Right lobe of liver (tissue), 6 donors: ENCODE data around the gene LGALS16. TPM values are rescaled to one million over a fixed set of nuclear protein-coding genes. Genes with fewer than 3 reads are reported as not detected.

Experiments
- ATAC-seq, 4 donors: fragments of 200-7000 bp; cut with Tn5 transposase; one replicate each; pipeline ENCODE4 v1.9.1; 2020; ENCODE audit warnings: mild to moderate bottlenecking in 4 of 4, moderate library complexity in 4 of 4
- DNase-seq, 3 donors: peaks; one replicate each; pipeline ENCODE4 v3.0.0-alpha.2; 2020
- H3K27ac ChIP-seq, 3 donors: fragments of 200-600 bp; one replicate each; pipeline ENCODE4 v1.8.0; 2022
- H3K27me3 ChIP-seq, 2 donors: fragments of 200-600 bp; one replicate each; pipeline ENCODE4 v1.8.0; 2022
- H3K36me3 ChIP-seq, 4 donors: fragments of 200-600 bp; sonication (generic) in 1 of 4; one replicate each; pipeline versions ENCODE4 v1.5.1 to v1.8.0; 2017 to 2022; ENCODE audit warnings: control low read depth in 1 of 4
- H3K4me1 ChIP-seq, 4 donors: fragments of 200-600 bp; sonication (generic) in 1 of 4; one replicate each; pipeline versions ENCODE4 v1.5.1 to v1.8.0; 2017 to 2022; ENCODE audit warnings: control low read depth in 1 of 4
- H3K4me3 ChIP-seq, 3 donors: fragments of 200-600 bp; one replicate each; pipeline ENCODE4 v1.8.0; 2022
- H3K9me3 ChIP-seq, 4 donors: fragments of 200-600 bp; sonication (generic) in 1 of 4; one replicate each; pipeline versions ENCODE4 v1.5.1 to v1.8.0; 2017 to 2022; ENCODE audit warnings: control low read depth in 1 of 4
- CTCF ChIP-seq, 4 donors: fragments of 200-600 bp in 3 of 4; fragments of 450-650 bp in 1 of 4; IDR thresholded peaks; one replicate each; pipeline versions ENCODE4 v1.5.1 to v1.8.0; 2016 to 2022; ENCODE audit warnings: antibody characterized with exemption in 4 of 4, mild to moderate bottlenecking in 2 of 4
- POLR2A ChIP-seq: fragments of 450-650 bp; IDR thresholded peaks from one replicate; pipeline ENCODE4 v1.6.1; 2017; ENCODE audit warnings: antibody characterized with exemption, mild to moderate bottlenecking
- WGBS: methylation state at CpG from one replicate; pipeline ENCODE4 v1.1.6; 2018; ENCODE audit warnings: low coverage, low lambda C conversion rate; ENCODE audit not compliant: insufficient coverage; ENCODE audit errors: missing lambda C conversion rate; 5-methylcytosine and 5-hydroxymethylcytosine counted together
- intact Hi-C, 2 donors: fragments of 100-400 bp; cut with DNase I; formaldehyde crosslinking; loops; one replicate each; pipeline versions ENCODE4 v1.11.2 to v1.14.1; 2022
- total RNA-seq, 6 experiments: library from RNA; depleted of rRNA in 2 of 6; stranded (reverse); fragments of >200 nt in 2 of 6; fragmentation: NEBNext Ultra II Directional in 3 of 6; extraction: Animal tissue kit (Norgen Biotek cat#: 25700) in 3 of 6; gene quantifications; one replicate each; pipeline versions ENCODE4 v1.1.0 to v1.2.4, GENCODE V29; 2016 to 2023
- donor health status: DM: no; HTN: yes; CAD: no.
- donor health status: DM: no; HTN: no; CAD: no.
- donor health status: DM: no; HTN: no; CAD: no.
- donor health status: DM: no; HTN: yes; CAD: no.
- donor health status: DM: no; HTN: yes; CAD: no.

Gene LGALS16
- total RNA-seq, 6 experiments from 2014 or later = not detected

DNA sequence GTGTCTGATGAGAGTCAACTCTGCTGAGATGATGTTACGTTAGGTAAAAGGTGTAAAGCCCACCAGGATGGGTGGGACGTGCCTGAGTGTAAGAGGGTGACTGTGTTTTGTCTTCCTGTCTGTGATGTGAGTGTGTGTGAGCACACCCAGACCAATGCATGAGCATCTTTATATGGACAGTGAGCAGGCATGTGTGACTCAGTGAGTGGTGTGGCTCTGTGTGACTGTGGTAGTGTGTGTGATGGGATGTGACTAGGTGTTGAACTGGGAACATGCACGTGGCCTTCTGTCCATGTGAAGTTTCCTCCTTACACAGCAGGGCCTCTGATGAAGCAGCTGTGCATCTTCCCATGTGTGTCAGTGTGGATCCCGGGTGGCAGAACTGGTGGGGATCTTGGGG is 17.8 kb upstream of the LGALS16 start:
- DNase-seq = no peak
- ATAC-seq = no peak
- 30% methylated on average over 3 of the region's 4 CpGs for WGBS
- H3K9me3 ChIP-seq = no peaks in the 10 kb centered on the region
- H3K27ac ChIP-seq = no peak overlapping the region
- no peaks in the 10 kb centered on the region for H3K36me3 ChIP-seq
- H3K4me3 ChIP-seq = no peak overlapping the region
- no peak for TF ChIP-seq POLR2A
- H3K4me1 ChIP-seq = no peaks in the 10 kb centered on the region
- intact Hi-C loops = no loop called here
- no peaks in the 10 kb centered on the region for H3K27me3 ChIP-seq

GRCh38 chr19:39641773-39642172 is 13.9 kb upstream of the LGALS16 start:
- intact Hi-C loops = no loop called here

GRCh38 chr19:39643591-39643990 is 12.1 kb upstream of the LGALS16 start:
- Histone ChIP-seq H3K27me3 (no peaks in the 10 kb centered on the region), H3K36me3 (no peaks in the 10 kb centered on the region), H3K27ac (no peak overlapping the region), H3K4me1 (no peaks in the 10 kb centered on the region), H3K4me3 (no peak overlapping the region), H3K9me3 (no peaks in the 10 kb centered on the region)
- no peak for DNase-seq
- WGBS = 62% methylated on average over 5 of the region's 5 CpGs
- TF ChIP-seq POLR2A = no peak
- no peak for TF ChIP-seq CTCF (IDR thresholded peaks at IDR 0.05)
- intact Hi-C loops = no loop called here
- no peak for ATAC-seq

More at GRCh38 chr19:39641773-39642172, 13.9 kb upstream of the LGALS16 start:
- H3K4me3 ChIP-seq = no peak overlapping the region
- H3K27me3 ChIP-seq = no peaks in the 10 kb centered on the region
- ATAC-seq (no peak), DNase-seq (no peak)
- no peak overlapping the region for H3K27ac ChIP-seq
- H3K36me3 ChIP-seq = no peaks in the 10 kb centered on the region
- no peaks in the 10 kb centered on the region for H3K4me1 ChIP-seq
- 0% methylated on average over 1 of the region's 1 CpG for WGBS
- no peaks in the 10 kb centered on the region for H3K9me3 ChIP-seq
- no peak for TF ChIP-seq CTCF (IDR thresholded peaks at IDR 0.05)
- TF ChIP-seq POLR2A = no peak

DNA sequence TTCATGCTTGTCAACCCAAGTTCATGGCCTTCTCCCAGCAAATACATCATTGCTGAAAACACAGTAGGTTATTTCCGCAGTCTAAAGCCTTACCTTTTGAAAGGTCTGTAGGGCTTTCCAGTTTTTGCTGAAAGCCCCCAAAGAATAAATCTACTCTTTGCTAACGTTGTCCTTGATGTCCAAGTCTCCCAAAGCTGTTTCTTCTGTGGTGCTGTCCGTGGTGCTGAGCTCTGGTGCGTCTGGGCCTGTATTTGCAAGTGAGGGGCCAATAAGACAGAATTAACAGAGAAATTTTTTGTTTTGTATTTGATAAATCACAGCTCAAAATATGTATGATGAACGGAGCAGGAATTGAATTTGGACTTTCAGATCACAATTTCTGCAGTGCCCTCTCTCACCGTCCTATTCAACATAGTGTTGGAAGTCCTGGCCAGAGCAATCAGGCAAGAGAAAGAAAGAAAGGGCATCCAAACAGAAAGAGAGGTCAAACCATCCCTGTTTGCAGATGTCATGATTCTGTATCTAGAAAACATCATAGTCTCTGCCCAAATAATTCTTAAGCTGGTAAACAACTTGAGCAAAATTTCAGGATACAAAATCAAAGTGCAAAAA is 9.8 kb upstream of the LGALS16 start:
- Histone ChIP-seq H3K9me3 (no peaks in the 10 kb centered on the region), H3K27me3 (no peaks in the 10 kb centered on the region), H3K36me3 (no peaks in the 10 kb centered on the region), H3K4me3 (no peak overlapping the region), H3K27ac (no peak overlapping the region), H3K4me1 (no peaks in the 10 kb centered on the region)
- TF ChIP-seq CTCF (IDR thresholded peaks at IDR 0.05) = no peak
- no peak for TF ChIP-seq POLR2A
- ATAC-seq (no peak), DNase-seq (no peak)
- intact Hi-C loops = no loop called here
- 21% methylated on average over 6 of the region's 6 CpGs for WGBS

GRCh38 chr19:39647918-39648317 is 7.8 kb upstream of the LGALS16 start:
- DNase-seq (no peak), ATAC-seq (no peak)
- H3K27me3 ChIP-seq = no peaks in the 10 kb centered on the region
- 16% methylated on average over 3 of the region's 3 CpGs for WGBS
- TF ChIP-seq CTCF (IDR thresholded peaks at IDR 0.05) (no peak), POLR2A (no peak)
- H3K36me3 ChIP-seq = no peaks in the 10 kb centered on the region
- no peak overlapping the region for H3K27ac ChIP-seq
- no peaks in the 10 kb centered on the region for H3K9me3 ChIP-seq
- H3K4me3 ChIP-seq = no peak overlapping the region
- intact Hi-C loops = no loop called here
- H3K4me1 ChIP-seq = no peaks in the 10 kb centered on the region
